Measurements from ENCODE around the gene FNBP1. TPM values are rescaled to one million over a fixed set of nuclear protein-coding genes. Genes with fewer than 3 reads are reported as not detected.

The FNBP1 gene
- total and polyA plus RNA-seq, 10 of the 15 experiments (the other 5 are each of a cell fraction or from before 2014, with no cell fraction given): 64.5 to 353 (median 179) TPM

DNA sequence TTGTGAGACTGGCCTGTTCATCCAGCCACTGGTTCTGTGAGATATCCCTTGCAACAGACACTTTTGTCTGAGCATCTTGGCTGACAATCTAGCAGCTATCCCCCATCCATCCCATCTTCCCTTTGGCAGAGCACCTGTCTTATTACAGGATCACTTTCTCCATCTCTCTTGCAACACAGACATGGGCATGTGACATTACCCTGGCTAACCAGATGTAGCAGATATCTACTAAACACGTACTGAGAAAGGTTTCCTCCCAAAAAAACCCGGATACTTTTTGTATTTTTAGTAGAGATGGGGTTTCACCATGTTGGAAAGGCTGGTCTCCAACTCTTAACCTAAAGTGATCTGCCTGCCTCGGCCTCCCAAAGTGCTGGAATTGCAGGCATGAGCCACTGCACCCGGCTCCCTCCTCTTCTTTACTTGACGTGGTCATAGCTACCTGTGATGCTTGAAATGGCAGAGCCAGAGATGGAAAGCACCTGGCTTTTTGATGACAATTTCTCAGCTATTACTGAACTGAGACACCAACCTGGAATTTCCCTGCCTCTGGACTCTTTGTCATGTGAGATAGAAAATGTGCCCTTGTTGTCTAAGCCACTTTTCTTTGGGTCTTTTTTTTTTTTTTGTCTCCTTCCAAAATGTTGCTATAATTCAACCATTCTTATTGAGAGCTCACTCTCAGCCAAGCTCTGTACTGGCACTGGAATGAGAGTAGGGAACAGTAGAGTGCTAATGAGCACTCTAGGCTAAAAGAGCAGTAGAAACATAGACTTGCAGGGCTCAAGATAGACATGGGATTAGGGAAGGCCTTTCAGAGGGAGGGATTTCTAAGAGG lies 32.6 kb downstream of the FNBP1 start (continued):
- no peak for TF ChIP-seq SMC3 (IDR thresholded peaks at IDR 0.05; ENCODE audit: borderline replicate concordance, low read length)
- peak in 1 of 2 experiments; percentile 75; a peak in 2 of 4 replicates for TF ChIP-seq IKZF2 (IDR thresholded peaks at IDR 0.05)
- TF ChIP-seq, protein P1, sequence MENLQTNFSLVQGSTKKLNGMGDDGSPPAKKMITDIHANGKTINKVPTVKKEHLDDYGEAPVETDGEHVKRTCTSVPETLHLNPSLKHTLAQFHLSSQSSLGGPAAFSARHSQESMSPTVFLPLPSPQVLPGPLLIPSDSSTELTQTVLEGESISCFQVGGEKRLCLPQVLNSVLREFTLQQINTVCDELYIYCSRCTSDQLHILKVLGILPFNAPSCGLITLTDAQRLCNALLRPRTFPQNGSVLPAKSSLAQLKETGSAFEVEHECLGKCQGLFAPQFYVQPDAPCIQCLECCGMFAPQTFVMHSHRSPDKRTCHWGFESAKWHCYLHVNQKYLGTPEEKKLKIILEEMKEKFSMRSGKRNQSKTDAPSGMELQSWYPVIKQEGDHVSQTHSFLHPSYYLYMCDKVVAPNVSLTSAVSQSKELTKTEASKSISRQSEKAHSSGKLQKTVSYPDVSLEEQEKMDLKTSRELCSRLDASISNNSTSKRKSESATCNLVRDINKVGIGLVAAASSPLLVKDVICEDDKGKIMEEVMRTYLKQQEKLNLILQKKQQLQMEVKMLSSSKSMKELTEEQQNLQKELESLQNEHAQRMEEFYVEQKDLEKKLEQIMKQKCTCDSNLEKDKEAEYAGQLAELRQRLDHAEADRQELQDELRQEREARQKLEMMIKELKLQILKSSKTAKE (IDR thresholded peaks at IDR 0.05; ENCODE audit: low read depth, poor library complexity, severe bottlenecking): no peak
- no peak for TF ChIP-seq NR2F1 (conservative IDR thresholded peaks at IDR 0.05)
- peak in 1 of 2 experiments; percentile 26; a peak in 1 of 4 replicates for TF ChIP-seq ETV6 (conservative IDR thresholded peaks at IDR 0.05 in 1 of 2, IDR thresholded peaks at IDR 0.05 in 1 of 2; ENCODE audit: borderline replicate concordance in 1 of 2, low read depth in 1 of 2)
- TF ChIP-seq, protein P2, sequence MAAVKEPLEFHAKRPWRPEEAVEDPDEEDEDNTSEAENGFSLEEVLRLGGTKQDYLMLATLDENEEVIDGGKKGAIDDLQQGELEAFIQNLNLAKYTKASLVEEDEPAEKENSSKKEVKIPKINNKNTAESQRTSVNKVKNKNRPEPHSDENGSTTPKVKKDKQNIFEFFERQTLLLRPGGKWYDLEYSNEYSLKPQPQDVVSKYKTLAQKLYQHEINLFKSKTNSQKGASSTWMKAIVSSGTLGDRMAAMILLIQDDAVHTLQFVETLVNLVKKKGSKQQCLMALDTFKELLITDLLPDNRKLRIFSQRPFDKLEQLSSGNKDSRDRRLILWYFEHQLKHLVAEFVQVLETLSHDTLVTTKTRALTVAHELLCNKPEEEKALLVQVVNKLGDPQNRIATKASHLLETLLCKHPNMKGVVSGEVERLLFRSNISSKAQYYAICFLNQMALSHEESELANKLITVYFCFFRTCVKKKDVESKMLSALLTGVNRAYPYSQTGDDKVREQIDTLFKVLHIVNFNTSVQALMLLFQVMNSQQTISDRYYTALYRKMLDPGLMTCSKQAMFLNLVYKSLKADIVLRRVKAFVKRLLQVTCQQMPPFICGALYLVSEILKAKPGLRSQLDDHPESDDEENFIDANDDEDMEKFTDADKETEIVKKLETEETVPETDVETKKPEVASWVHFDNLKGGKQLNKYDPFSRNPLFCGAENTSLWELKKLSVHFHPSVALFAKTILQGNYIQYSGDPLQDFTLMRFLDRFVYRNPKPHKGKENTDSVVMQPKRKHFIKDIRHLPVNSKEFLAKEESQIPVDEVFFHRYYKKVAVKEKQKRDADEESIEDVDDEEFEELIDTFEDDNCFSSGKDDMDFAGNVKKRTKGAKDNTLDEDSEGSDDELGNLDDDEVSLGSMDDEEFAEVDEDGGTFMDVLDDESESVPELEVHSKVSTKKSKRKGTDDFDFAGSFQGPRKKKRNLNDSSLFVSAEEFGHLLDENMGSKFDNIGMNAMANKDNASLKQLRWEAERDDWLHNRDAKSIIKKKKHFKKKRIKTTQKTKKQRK (IDR thresholded peaks at IDR 0.05; ENCODE audit: low read depth, low read length): no peak
- peak; percentile 77 to 95 for TF ChIP-seq EP300 (IDR thresholded peaks at IDR 0.05; ENCODE audit: borderline replicate concordance in 1 of 2, control insufficient read depth in 1 of 2, low read depth in 2 of 2, low read length in 2 of 2)
- 0 out of 2 replicates have a peak, but pooled peaks have one; percentile 14 for TF ChIP-seq YY1 (IDR thresholded peaks at IDR 0.05; ENCODE audit: low read depth, low read length)
- TF ChIP-seq, protein P3, sequence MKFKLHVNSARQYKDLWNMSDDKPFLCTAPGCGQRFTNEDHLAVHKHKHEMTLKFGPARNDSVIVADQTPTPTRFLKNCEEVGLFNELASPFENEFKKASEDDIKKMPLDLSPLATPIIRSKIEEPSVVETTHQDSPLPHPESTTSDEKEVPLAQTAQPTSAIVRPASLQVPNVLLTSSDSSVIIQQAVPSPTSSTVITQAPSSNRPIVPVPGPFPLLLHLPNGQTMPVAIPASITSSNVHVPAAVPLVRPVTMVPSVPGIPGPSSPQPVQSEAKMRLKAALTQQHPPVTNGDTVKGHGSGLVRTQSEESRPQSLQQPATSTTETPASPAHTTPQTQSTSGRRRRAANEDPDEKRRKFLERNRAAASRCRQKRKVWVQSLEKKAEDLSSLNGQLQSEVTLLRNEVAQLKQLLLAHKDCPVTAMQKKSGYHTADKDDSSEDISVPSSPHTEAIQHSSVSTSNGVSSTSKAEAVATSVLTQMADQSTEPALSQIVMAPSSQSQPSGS (IDR thresholded peaks at IDR 0.05; ENCODE audit: low read length): peak; percentile 65; the same call in 1 of the 2 replicates
- TF ChIP-seq HDAC2 (IDR thresholded peaks at IDR 0.05): no peak
- TF ChIP-seq FOS (IDR thresholded peaks at IDR 0.05; ENCODE audit: borderline replicate concordance, extremely low read depth, insufficient read length): no peak
- no peak for TF ChIP-seq NFXL1 (IDR thresholded peaks at IDR 0.05; ENCODE audit: borderline replicate concordance)
- no peak for TF ChIP-seq NR2C2 (IDR thresholded peaks at IDR 0.05; ENCODE audit: borderline replicate concordance, control insufficient read depth, insufficient read length, low read depth)
- peak; percentile 85 for TF ChIP-seq POLR2AphosphoS2 (IDR thresholded peaks at IDR 0.05; ENCODE audit: low read depth, low read length)
- TF ChIP-seq MEF2B (IDR thresholded peaks at IDR 0.05; ENCODE audit: partially characterized antibody, poor library complexity, severe bottlenecking): peak; percentile 27
- TF ChIP-seq CREM (IDR thresholded peaks at IDR 0.05; ENCODE audit: low read depth): peak; percentile 76
- peak; percentile 75; the same call in 1 of the 2 replicates for TF ChIP-seq NBN (IDR thresholded peaks at IDR 0.05)
- TF ChIP-seq SRF (IDR thresholded peaks at IDR 0.05; ENCODE audit: low read depth in 2 of 2, low read length in 2 of 2): no peak
- no peak for TF ChIP-seq RB1 (IDR thresholded peaks at IDR 0.05; ENCODE audit: borderline replicate concordance)
- TF ChIP-seq TARDBP (IDR thresholded peaks at IDR 0.05; ENCODE audit: borderline replicate concordance): no peak
- TF ChIP-seq POLR2A (IDR thresholded peaks at IDR 0.05; ENCODE audit: low read depth, low read length): peak; percentile 61
- TF ChIP-seq, protein P4, sequence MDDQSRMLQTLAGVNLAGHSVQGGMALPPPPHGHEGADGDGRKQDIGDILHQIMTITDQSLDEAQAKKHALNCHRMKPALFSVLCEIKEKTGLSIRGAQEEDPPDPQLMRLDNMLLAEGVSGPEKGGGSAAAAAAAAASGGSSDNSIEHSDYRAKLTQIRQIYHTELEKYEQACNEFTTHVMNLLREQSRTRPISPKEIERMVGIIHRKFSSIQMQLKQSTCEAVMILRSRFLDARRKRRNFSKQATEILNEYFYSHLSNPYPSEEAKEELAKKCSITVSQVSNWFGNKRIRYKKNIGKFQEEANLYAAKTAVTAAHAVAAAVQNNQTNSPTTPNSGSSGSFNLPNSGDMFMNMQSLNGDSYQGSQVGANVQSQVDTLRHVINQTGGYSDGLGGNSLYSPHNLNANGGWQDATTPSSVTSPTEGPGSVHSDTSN (IDR thresholded peaks at IDR 0.05; ENCODE audit: insufficient replicate concordance, low read depth, low read length): peak; percentile 69
